Left kidney (tissue), 2 donors: ENCODE measurements around the gene RMI2. TPM values are rescaled to one million over a fixed set of nuclear protein-coding genes. Genes with fewer than 3 reads are reported as not detected.
A peak's percentile ranks its signal among the peaks of the same experiment; 100 is the strongest.
"Not testable (repeated sequence)": the region's sequence is repeated elsewhere in the genome, so short reads cannot be mapped to it uniquely, and the experiment has no call there.

Experiments
- DNase-seq: peaks from one replicate; pipeline ENCODE4 v3.0.0-alpha.2; 2013
- polyA plus RNA-seq: library from polyadenylated mRNA; unstranded; fragments of 120-200 nt; gene quantifications from one replicate; pipeline ENCODE4 v1.2.1, GENCODE V29; 2013; ENCODE audit not compliant: insufficient read length

The RMI2 gene
- polyA plus RNA-seq, 1 donor, result 35.2 TPM

GRCh38 chr16:11353158-11353557 lies 7.9 kb downstream of the RMI2 start:
- no peak for DNase-seq

DNA sequence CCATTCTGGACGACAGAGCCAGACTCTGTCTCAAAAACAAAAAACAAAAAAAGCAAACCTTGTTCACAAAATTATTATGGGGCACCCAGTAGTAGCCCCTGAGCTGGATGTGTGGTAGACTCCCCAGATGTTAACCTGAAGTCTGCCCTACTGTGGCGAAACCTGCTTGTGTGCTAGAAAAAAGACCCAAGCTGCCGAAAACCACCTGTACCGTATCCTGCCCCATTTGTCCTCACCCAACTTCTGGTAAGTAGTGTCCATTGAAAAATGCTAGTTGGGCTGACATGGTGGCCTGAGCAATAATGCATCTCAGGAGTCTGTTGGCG lies 9.1 kb downstream of the RMI2 start:
- no peak for DNase-seq

DNA sequence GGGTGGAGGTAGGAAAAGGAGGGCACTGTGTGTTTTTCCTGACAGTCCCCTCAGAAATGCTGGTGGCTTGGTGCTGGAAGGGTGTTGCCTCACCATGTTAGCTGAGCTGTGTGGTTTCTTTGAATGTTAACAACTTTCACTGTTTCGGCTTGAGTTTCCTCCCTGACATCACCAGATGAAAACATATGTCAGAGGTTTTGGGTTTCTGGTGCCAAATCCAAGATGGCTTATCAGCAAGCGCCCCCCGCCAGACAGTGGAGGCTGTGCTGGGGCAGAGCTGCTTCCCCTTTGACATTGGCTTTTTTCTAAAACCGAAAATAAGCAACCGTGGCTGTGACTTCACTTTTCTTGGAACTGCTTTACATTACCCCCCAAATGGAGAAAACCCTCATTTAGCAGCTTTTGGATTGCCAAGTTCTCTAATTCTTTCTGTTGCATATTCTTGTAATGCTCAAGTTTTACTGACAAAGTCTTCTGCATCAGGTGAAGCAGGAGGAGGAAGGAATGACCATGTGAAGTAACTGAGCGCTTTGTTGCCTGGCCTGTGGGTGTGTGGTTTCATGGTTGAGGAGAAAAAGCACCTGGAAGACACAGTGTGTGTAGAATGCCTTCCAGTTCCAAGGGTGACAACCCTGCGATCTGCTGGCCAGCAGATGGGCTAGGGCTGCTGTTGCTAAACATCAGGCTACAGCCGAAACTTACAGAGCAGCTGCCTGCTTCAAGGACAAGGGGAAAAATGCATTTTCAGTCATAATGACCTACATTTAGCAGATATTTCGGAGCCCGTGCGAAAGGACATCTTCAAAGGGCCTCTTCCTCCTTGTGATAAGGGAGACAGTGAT lies 9.7 kb downstream of the RMI2 start:
- DNase-seq, result no peak

GRCh38 chr16:11355862-11356261 lies 10.6 kb downstream of the RMI2 start:
- DNase-seq, result no peak

- peak; percentile 73 for DNase-seq
Measured at GRCh38 chr16:11356573-11357331, 11.5 kb downstream of the RMI2 start.

DNA sequence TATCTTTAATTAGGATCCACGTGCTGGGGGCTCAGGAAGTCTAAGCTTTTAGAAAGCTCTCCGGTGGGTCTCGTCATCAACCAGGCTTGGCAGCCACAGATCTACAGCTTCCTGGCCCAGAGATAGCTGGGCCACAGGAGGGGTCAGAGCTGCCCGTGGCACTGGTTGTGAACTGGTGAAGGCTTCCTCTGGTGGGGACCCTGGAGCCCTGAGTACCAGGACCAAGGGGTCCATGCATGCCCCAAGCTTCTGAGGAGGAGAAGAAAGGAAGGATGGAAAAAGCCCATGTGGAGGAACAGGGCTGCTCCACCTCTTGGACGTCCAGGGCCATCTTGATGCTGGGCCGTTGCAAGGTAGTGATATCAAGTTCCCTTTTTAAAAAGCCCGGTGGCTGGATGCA lies 13.3 kb downstream of the RMI2 start:
- no peak for DNase-seq

GRCh38 chr16:11359370-11359769 lies 14.1 kb downstream of the RMI2 start:
- DNase-seq, result peak; percentile 80

DNA sequence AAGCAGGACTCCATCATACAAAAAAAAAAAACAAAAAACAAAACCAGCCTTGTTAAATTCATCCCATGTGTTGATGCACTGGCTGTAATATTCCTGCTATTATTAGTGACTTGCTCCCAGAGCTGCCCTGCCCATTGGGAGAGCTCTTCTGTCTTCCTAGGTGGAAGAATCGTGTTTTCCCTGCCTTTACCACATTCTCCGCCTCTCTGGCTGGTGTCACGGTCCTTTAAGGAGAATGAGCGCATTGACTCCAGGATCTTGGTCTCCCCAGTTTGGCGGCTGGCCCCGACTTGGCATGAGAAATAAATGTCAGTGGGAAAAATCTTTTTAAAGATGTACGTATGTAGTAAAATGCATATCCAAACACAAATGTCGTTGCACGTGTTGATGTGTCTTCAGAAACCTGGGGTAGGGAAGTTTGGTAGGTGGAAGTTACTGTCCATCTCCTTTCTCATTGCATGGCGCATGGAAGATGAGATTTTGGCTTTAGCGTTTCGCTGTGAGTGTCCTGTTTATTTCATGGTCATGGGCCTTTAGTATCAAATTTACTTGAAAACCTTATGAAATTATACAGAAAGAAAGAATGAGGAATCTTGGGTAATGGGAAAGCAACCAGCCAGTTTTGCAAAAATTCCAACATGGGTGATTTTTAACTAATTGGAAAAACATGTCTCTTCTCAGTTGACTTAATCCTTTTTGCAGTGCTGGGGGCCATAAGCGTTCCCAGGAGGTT lies 15.5 kb downstream of the RMI2 start:
- DNase-seq, result no peak

GRCh38 chr16:11361701-11362451 lies 16.6 kb downstream of the RMI2 start:
- no peak for DNase-seq

DNA sequence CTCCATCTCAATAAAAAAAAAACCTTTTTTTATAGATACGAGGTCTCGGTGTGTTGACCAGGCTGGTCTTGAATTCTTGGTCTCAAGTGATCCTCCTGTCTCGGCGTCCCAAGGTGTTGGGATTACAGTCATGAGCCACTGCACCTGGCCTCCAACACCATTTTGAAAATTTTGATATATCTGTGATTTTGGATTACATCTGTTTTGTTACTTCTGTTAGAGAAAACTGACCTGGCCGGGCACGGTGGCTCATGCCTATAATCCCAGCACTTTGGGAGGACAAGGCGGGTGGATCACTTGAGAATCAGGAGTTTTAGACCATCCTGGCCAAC lies 18.6 kb downstream of the RMI2 start:
- no peak for DNase-seq

DNA sequence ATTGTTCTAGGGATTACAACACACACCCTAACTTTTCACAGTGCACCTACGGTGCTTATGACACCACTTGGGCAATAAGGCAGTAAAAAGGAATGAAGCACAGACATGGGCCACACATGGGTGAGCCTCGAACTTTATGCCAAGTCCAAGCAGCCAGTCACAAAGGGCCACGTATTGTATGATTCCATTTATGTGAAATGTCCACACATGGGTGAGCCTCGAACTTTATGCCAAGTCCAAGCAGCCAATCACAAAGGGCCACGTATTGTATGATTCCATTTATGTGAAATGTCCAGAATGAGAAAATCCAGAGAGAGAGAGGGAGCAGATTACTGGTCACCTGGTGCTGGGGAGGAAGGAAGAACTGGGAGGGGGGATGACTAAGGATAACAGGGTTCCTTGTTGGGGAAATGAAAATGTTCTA lies 22.2 kb downstream of the RMI2 start:
- DNase-seq, result no peak

GRCh38 chr16:11370084-11370931 lies 25.0 kb downstream of the RMI2 start:
- no peak for DNase-seq

- DNase-seq, result not testable (repeated sequence)
Measured at GRCh38 chr16:11370932-11371279, 25.6 kb downstream of the RMI2 start.

- DNase-seq, result no peak
Measured at GRCh38 chr16:11372073-11372828, 27.0 kb downstream of the RMI2 start.

DNA sequence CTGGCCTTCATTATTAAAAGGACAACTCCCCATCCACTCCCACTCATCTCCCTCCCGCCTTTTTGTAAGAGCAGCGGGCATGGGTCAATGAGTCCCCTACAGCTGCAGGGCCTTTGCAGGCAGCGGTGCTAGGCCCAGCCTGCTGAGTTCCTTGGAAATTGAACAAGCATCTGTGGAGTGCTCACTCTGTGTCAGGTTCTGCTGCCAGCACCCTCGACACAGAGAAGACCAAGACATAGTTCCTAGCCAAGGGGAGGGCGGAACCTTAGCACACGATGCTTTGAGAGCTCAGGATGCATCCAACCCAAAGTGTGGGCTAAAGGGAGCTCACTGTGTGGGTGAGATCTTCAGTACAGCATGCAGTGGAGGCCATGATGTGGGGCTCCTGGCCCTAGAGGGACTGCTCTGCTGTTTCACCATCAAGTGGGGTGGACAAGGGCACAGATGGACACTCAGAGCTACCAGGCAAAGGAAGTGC lies 27.6 kb downstream of the RMI2 start:
- no peak for DNase-seq

DNA sequence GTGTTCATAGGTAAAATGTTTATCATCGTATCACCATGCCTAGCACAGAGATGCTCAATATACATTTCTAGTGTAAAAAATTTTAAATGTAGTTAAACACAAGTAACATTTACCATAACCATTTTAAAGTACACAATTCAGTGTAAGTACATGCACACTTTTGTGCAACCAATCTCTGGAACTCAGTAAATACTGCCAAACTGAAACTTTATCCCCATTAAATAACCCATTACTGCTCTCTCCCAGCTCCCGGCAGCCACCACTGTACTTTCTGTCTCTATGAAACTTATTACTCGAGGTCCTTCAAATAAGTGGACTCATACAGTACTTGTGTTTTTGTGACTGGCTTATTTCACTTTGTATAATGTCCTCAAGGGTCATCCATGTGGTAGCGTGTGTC lies 29.0 kb downstream of the RMI2 start:
- DNase-seq, result no peak

DNA sequence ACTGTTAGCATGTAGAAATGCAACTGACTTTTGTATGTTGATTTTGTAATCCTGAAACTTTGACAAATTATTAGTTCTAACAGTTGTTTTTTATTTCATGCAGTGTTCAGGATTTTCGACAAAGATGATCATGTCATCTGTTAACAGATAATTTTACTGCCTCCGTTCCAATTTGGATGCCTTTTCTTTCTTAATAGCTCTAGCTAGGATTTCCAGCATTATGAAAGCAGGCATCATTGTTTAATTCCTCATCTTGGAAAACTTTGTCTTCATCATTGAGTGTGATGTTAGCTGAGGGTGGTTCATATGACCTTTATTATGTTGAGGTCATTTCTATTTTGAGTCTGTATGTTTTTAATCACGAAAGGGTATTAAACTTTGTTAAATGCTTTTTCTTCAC lies 31.9 kb downstream of the RMI2 start:
- no peak for DNase-seq

DNA sequence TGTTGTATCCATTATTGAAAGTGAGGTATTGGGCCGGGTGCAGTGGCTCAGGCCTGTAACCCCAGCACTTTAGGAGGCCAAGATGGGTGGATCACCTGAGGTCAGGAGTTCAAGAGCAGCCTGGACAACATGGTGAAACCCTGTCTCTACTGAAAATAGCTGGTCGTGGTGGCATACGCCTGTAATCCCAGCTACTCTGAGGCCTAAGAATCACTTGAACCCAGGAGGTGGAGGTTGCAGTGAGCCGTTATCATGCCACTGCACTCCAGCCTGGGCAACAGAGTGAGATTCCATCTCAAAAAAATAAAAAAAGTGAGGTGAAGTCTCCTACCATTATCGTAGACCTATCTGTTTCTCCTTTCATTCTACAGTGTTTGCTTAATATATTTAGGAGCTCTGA lies 33.7 kb downstream of the RMI2 start:
- DNase-seq, result not testable (repeated sequence)

DNA sequence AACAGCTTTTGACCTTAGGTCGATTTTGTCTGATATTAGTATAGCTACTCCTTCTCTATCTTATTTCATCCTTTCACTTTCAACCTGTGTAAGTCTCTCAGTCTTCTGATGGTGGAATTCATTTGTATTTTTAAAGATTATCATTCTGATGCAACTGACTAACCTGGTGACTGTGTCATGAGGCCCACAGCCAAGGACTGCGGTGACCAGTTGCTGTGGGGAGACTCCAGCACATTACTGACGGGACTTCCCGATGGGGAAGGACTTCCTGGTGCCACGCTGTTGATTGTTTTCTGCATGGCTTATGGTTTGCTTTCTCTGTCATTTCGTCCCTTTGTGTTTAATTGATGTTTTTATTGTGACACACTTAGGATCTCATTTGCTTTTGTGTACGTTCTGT lies 34.2 kb downstream of the RMI2 start:
- no peak for DNase-seq

DNA sequence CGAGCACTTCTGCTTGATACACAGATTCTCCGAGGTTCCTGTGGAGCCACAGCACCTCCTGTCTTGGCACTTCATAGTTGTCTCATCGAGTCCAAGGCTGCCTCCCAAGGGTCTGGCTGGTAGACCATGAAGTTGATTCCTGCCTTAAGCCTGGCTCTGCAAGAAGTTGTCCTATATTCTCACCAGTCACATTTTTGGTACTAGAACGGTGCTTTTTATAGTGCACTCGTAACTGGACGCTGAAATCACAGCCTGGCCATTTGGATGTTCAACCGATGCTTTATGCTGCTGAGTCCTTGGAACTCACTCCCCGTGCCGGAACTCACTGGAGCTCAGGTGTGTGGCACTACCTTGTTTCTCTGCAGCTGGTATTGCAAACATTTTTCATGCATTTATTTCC lies 35.6 kb downstream of the RMI2 start:
- no peak for DNase-seq
